Ovary (tissue), 9 donors: ENCODE measurements around the gene BRAF. TPM values are rescaled to one million over a fixed set of nuclear protein-coding genes. Genes with fewer than 3 reads are reported as not detected.

Source experiments
- DNase-seq, 5 donors: peaks; one replicate each; pipeline ENCODE4 v3.0.0-alpha.2; 2019 to 2020
- H3K27ac ChIP-seq, 2 donors: fragments of 200-600 bp; one replicate each; pipeline versions ENCODE4 v1.5.1 to v1.8.0; 2019 to 2022
- H3K27me3 ChIP-seq: fragments of 200-600 bp; one replicate; pipeline ENCODE4 v1.8.0; 2022
- H3K36me3 ChIP-seq: fragments of 200-600 bp; sonication (generic); one replicate; pipeline ENCODE4 v1.5.1; 2019
- H3K4me1 ChIP-seq: one replicate; pipeline ENCODE4 v1.8.1; 2013; ENCODE audit warnings: mild to moderate bottlenecking, moderate library complexity; ENCODE audit not compliant: insufficient read depth
- H3K4me3 ChIP-seq: fragments of 200-600 bp; sonication (generic); one replicate; pipeline ENCODE4 v1.5.1; 2017
- H3K9me3 ChIP-seq, 2 donors: fragments of 200-600 bp in 1 of 2; sonication (generic) in 1 of 2; one replicate each; pipeline versions ENCODE4 v1.5.1 to v1.8.1; 2013 to 2019; ENCODE audit warnings: mild to moderate bottlenecking in 1 of 2, moderate library complexity in 1 of 2
- EP300 ChIP-seq: sonication (generic); formaldehyde crosslinking; IDR thresholded peaks from one replicate; pipeline ENCODE4 v1.6.1; 2017; ENCODE audit warnings: antibody characterized with exemption
- POLR2A ChIP-seq: fragments of 450-650 bp; IDR thresholded peaks from one replicate; pipeline ENCODE4 v1.6.1; 2017; ENCODE audit warnings: antibody characterized with exemption, mild to moderate bottlenecking, moderate library complexity
- WGBS, 3 donors: extraction: QIAGEN DNeasy Blood & Tissue Kit in 1 of 3; methylation state at CpG; one replicate each; pipeline versions ENCODE4 v1.1.5 to v1.1.7; 2013 to 2017; 5-methylcytosine and 5-hydroxymethylcytosine counted together
- intact Hi-C, 4 donors: fragments of 100-400 bp; cut with DNase I; formaldehyde crosslinking; loops; one replicate each; pipeline versions ENCODE4 v1.11.0 to v1.15.1; 2022 to 2023
- polyA plus RNA-seq, 2 donors: library from polyadenylated mRNA; stranded (reverse); fragments of 200-250 nt in 1 of 2; fragments of 350-450 nt in 1 of 2; fragmentation: Illumina TruSeq in 1 of 2; extraction: RNeasy Lipid Tissue Mini Kit (QIAGEN cat#74804) in 1 of 2; gene quantifications; one replicate each; pipeline ENCODE4 v1.2.3, GENCODE V29; 2013 to 2014
- total RNA-seq, 7 donors: library from RNA; depleted of rRNA in 2 of 7; stranded (reverse); fragments of >200 nt in 2 of 7; fragmentation: NEBNext Ultra II Directional in 3 of 7; extraction: Animal tissue kit (Norgen Biotek cat#: 25700) in 3 of 7; gene quantifications; one replicate each; pipeline versions ENCODE4 v1.1.0 to v1.2.4, GENCODE V29; 2016 to 2023
- TF ChIP-seq, protein P1 (sequence below), 3 donors: fragments of 450-650 bp in 2 of 3; fragments of 200-600 bp in 1 of 3; IDR thresholded peaks; one replicate each; pipeline versions ENCODE4 v1.5.1 to v1.8.0; 2016 to 2022; ENCODE audit warnings: antibody characterized with exemption in 3 of 3, mild to moderate bottlenecking in 1 of 3
- donor health status: DM: no; HTN: no; CAD: no; lungs with moderate emphysema.
- donor health status: DM: no; HTN: no; CAD: no.
- donor health status: Bipolar disorder and iron deficiency.
- donor health status: DM: yes; HTN: yes; CAD: no.
- donor health status: DM: no; HTN: no; CAD: no.
- donor health status: DM: yes; HTN: yes; CAD: no.

The BRAF gene
- total and polyA plus RNA-seq, 9 donors, result 8.3 to 52.0 (median 41.2) TPM

- intact Hi-C loops, result no loop called here
- Histone ChIP-seq H3K36me3 (no peaks in the 10 kb centered on the region), H3K9me3 (no peaks in the 10 kb centered on the region), H3K4me3 (no peak overlapping the region), H3K4me1 (peaks cover 3% of the 10 kb centered on the region), H3K27ac (no peak overlapping the region), H3K27me3 (no peaks in the 10 kb centered on the region)
- TF ChIP-seq EP300 (no peak), POLR2A (no peak)
- TF ChIP-seq, protein P1, sequence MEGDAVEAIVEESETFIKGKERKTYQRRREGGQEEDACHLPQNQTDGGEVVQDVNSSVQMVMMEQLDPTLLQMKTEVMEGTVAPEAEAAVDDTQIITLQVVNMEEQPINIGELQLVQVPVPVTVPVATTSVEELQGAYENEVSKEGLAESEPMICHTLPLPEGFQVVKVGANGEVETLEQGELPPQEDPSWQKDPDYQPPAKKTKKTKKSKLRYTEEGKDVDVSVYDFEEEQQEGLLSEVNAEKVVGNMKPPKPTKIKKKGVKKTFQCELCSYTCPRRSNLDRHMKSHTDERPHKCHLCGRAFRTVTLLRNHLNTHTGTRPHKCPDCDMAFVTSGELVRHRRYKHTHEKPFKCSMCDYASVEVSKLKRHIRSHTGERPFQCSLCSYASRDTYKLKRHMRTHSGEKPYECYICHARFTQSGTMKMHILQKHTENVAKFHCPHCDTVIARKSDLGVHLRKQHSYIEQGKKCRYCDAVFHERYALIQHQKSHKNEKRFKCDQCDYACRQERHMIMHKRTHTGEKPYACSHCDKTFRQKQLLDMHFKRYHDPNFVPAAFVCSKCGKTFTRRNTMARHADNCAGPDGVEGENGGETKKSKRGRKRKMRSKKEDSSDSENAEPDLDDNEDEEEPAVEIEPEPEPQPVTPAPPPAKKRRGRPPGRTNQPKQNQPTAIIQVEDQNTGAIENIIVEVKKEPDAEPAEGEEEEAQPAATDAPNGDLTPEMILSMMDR (IDR thresholded peaks at IDR 0.05), result no peak
- WGBS, 3 donors, result 93 to 96% (median 94%) methylated on average over 4 of the region's 4 CpGs
- DNase-seq, result no peak
Measured at GRCh38 chr7:140903741-140904480, 20.8 kb downstream of the BRAF start.

DNA sequence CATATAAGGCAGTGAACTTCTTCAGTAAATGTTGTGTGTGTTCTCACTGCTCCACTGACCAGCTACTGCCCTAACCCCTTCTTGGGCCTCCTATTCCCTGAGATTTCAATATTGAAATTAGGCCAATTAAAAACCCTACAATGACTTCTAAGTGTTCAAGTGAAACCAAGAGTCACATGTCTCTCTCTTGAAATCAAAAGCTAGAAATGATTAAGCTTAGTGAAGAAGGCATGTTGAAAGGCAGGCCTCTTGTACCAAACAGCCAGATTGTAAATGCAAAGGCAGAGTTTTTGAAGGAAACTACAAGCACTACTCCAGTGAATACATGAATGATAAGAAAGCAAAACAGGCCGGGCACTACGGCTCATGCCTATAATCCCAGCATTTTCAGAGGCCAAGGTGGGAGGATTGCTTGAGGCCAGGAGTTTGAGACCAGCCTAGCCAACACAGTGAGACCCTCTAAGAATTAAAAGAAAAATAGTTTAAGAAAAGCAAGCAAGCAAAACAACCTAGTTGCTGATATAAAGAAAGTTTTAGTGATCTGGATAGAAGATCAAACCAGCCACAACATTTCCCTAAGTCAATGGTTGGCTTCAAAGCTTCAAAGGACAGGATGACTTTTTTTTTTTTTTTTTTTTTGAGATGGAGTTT is 22.3 kb downstream of the BRAF start:
- TF ChIP-seq, protein P1 (IDR thresholded peaks at IDR 0.05), result no peak
- TF ChIP-seq EP300, result no peak
- no peak for TF ChIP-seq POLR2A
- no peak for DNase-seq
- 95 to 98% (median 96%) methylated on average over 2 of the region's 2 CpGs for WGBS, 3 donors
- Histone ChIP-seq H3K27ac (no peak overlapping the region), H3K27me3 (no peaks in the 10 kb centered on the region), H3K36me3 (no peaks in the 10 kb centered on the region), H3K4me1 (peaks cover 3% of the 10 kb centered on the region), H3K9me3 (no peaks in the 10 kb centered on the region), H3K4me3 (no peak overlapping the region)
- intact Hi-C loops, result no loop called here

DNA sequence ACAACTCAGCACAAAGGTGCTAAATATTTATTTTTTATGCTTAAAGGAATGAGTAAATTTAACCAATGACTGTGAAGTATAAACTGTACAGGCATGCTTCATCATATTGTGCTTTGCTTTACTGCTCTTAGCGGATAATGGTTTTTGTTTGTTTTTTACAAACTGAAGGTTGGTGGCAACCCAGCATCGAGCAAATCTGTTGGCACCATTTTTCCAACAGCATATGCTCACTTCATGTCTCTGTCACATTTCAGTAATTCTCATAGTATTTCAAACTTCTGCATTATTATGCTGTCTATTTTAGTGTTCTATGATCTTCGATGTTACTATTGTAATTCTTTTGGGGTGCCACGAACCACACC is 22.8 kb downstream of the BRAF start:
- H3K4me1 ChIP-seq, result peaks cover 3% of the 10 kb centered on the region
- intact Hi-C loops, result no loop called here
- DNase-seq, result no peak
- WGBS, 3 donors, result 89 to 99% (median 97%) methylated on average over 4 of the region's 4 CpGs
- no peaks in the 10 kb centered on the region for H3K36me3 ChIP-seq
- H3K27me3 ChIP-seq, result no peaks in the 10 kb centered on the region
- TF ChIP-seq POLR2A, result no peak
- no peak for TF ChIP-seq EP300
- TF ChIP-seq, protein P1 (IDR thresholded peaks at IDR 0.05), result no peak
- H3K4me3 ChIP-seq, result no peak overlapping the region
- no peak overlapping the region for H3K27ac ChIP-seq
- no peaks in the 10 kb centered on the region for H3K9me3 ChIP-seq

- intact Hi-C loops, result no loop called here
- peaks cover 3% of the 10 kb centered on the region for H3K4me1 ChIP-seq
- no peaks in the 10 kb centered on the region for H3K36me3 ChIP-seq
- H3K27me3 ChIP-seq, result no peaks in the 10 kb centered on the region
- no peaks in the 10 kb centered on the region for H3K9me3 ChIP-seq
- WGBS, 3 donors, result 61 to 79% (median 70%) methylated on average over 1 of the region's 1 CpG
- H3K4me3 ChIP-seq, result no peak overlapping the region
- TF ChIP-seq, protein P1 (IDR thresholded peaks at IDR 0.05), result no peak
- no peak for TF ChIP-seq EP300
- no peak for TF ChIP-seq POLR2A
- no peak overlapping the region for H3K27ac ChIP-seq
- DNase-seq, result no peak
Measured at GRCh38 chr7:140899883-140900282, 24.8 kb downstream of the BRAF start.
